Activated naive CD4-positive, alpha-beta T cell treated with anti-CD3 and anti-CD28 coated beads, Interleukin-2, amount 50 U/mL, for 72 hours (primary cell): ENCODE data around the gene NABP1. TPM values are rescaled to one million over a fixed set of nuclear protein-coding genes. Genes with fewer than 3 reads are reported as not detected.

ENCODE experiments used
- ATAC-seq, 2 donors: fragments of 150-1000 bp; cut with Tn5 transposase; 2 replicates each; pipeline ENCODE4 v1.10.0; 2021; ENCODE audit warnings: mild to moderate bottlenecking in 2 of 2, moderate library complexity in 2 of 2
- DNase-seq, 2 donors: peaks; one replicate each; pipeline ENCODE4 v3.0.0; 2021 to 2022; ENCODE audit warnings: low spot score in 2 of 2
- H3K27ac Mint-ChIP-seq, 2 donors: one replicate each; pipeline ENCODE4 v1.8.0; 2022; ENCODE audit warnings: mild to moderate bottlenecking in 2 of 2, mixed read lengths in 2 of 2
- H3K36me3 Mint-ChIP-seq, 2 donors: one replicate each; pipeline ENCODE4 v1.8.0; 2022; ENCODE audit warnings: mixed read lengths in 2 of 2
- H3K9me3 Mint-ChIP-seq, 2 donors: one replicate each; pipeline ENCODE4 v1.8.0; 2022; ENCODE audit warnings: mixed read lengths in 2 of 2
- total RNA-seq, 2 donors: library from RNA; stranded (reverse); gene quantifications; one replicate each; pipeline ENCODE4 v1.2.3, GENCODE V29; 2022

Gene NABP1
- total RNA-seq, 2 donors from 2014 or later = 53.7 to 59.7 TPM

- H3K9me3 Mint-ChIP-seq = no peaks in the 10 kb centered on the region
- peaks cover 0 to 32% of the 10 kb centered on the region in 2 donors for H3K36me3 Mint-ChIP-seq
- H3K27ac Mint-ChIP-seq = peak overlapping the region in 1 of 2 donors; percentile 1
- peak in 1 of 2 donors; percentile 43 for DNase-seq
- ATAC-seq = peak in 1 of 2 donors; percentile 28
These were observed 13.2 kb downstream of the NABP1 start for GRCh38 chr2:191691016-191691735.

- DNase-seq = no peak
- H3K9me3 Mint-ChIP-seq = no peaks in the 10 kb centered on the region
- ATAC-seq = no peak
- no peak overlapping the region for H3K27ac Mint-ChIP-seq
- peaks cover 0 to 25% of the 10 kb centered on the region in 2 donors for H3K36me3 Mint-ChIP-seq
These were observed 14.0 kb downstream of the NABP1 start for GRCh38 chr2:191691898-191692297.

- H3K9me3 Mint-ChIP-seq = no peaks in the 10 kb centered on the region
- ATAC-seq = no peak
- no peak for DNase-seq
- H3K36me3 Mint-ChIP-seq = peaks cover 0 to 18% of the 10 kb centered on the region in 2 donors
- H3K27ac Mint-ChIP-seq = no peak overlapping the region
These were observed 14.7 kb downstream of the NABP1 start for GRCh38 chr2:191692502-191693115.

- ATAC-seq = no peak
- no peak overlapping the region for H3K27ac Mint-ChIP-seq
- no peaks in the 10 kb centered on the region for H3K9me3 Mint-ChIP-seq
- DNase-seq = no peak
- H3K36me3 Mint-ChIP-seq = peaks cover 0 to 12% of the 10 kb centered on the region in 2 donors
These were observed 15.2 kb downstream of the NABP1 start for GRCh38 chr2:191693166-191693565.

- DNase-seq (no peak), ATAC-seq (peak; percentile 53 to 65)
- Mint-ChIP-seq H3K27ac (no peak overlapping the region), H3K36me3 (peaks cover 0 to 7% of the 10 kb centered on the region in 2 donors), H3K9me3 (no peaks in the 10 kb centered on the region)
These were observed 15.8 kb downstream of the NABP1 start for GRCh38 chr2:191693778-191694177.

GRCh38 chr2:191696001-191696400, 18.1 kb downstream of the NABP1 start:
- ATAC-seq (no peak), DNase-seq (no peak)
- no peak overlapping the region for H3K27ac Mint-ChIP-seq
- H3K36me3 Mint-ChIP-seq = peaks cover 0 to 7% of the 10 kb centered on the region in 2 donors
- H3K9me3 Mint-ChIP-seq = no peaks in the 10 kb centered on the region

- no peak for ATAC-seq
- Mint-ChIP-seq H3K9me3 (no peaks in the 10 kb centered on the region), H3K27ac (no peak overlapping the region), H3K36me3 (peaks cover 0 to 7% of the 10 kb centered on the region in 2 donors)
- no peak for DNase-seq
These were observed 19.0 kb downstream of the NABP1 start for GRCh38 chr2:191696966-191697365.

- ATAC-seq (no peak), DNase-seq (no peak)
- Mint-ChIP-seq H3K36me3 (peaks cover 0 to 7% of the 10 kb centered on the region in 2 donors), H3K9me3 (no peaks in the 10 kb centered on the region), H3K27ac (no peak overlapping the region)
These were observed 19.9 kb downstream of the NABP1 start for GRCh38 chr2:191697870-191698269.

- DNase-seq (no peak), ATAC-seq (no peak)
- H3K9me3 Mint-ChIP-seq = no peaks in the 10 kb centered on the region
- no peak overlapping the region for H3K27ac Mint-ChIP-seq
- H3K36me3 Mint-ChIP-seq = peaks cover 0 to 5% of the 10 kb centered on the region in 2 donors
These were observed 21.5 kb downstream of the NABP1 start for GRCh38 chr2:191699341-191699945.

GRCh38 chr2:191701029-191701428, 23.1 kb downstream of the NABP1 start:
- no peak for DNase-seq
- Mint-ChIP-seq H3K36me3 (peaks cover 0 to 5% of the 10 kb centered on the region in 2 donors), H3K27ac (no peak overlapping the region), H3K9me3 (no peaks in the 10 kb centered on the region)
- ATAC-seq = no peak

GRCh38 chr2:191701696-191702095, 23.8 kb downstream of the NABP1 start:
- ATAC-seq (no peak), DNase-seq (no peak)
- Mint-ChIP-seq H3K9me3 (no peaks in the 10 kb centered on the region), H3K36me3 (peaks cover 0 to 5% of the 10 kb centered on the region in 2 donors), H3K27ac (peak overlapping the region in 1 of 2 donors; percentile 34)

GRCh38 chr2:191703079-191703725, 25.3 kb downstream of the NABP1 start:
- H3K27ac Mint-ChIP-seq = no peak overlapping the region

GRCh38 chr2:191705084-191705483, 27.1 kb downstream of the NABP1 start:
- ATAC-seq = no peak
- H3K36me3 Mint-ChIP-seq = peaks cover 5 to 9% of the 10 kb centered on the region in 2 donors
- no peak for DNase-seq
- H3K9me3 Mint-ChIP-seq = no peaks in the 10 kb centered on the region
- H3K27ac Mint-ChIP-seq = no peak overlapping the region

More at GRCh38 chr2:191703079-191703725, 25.3 kb downstream of the NABP1 start:
- ATAC-seq (no peak), DNase-seq (no peak)
- Mint-ChIP-seq H3K36me3 (peaks cover 0 to 5% of the 10 kb centered on the region in 2 donors), H3K9me3 (no peaks in the 10 kb centered on the region)

- DNase-seq (no peak), ATAC-seq (no peak)
- Mint-ChIP-seq H3K9me3 (no peaks in the 10 kb centered on the region), H3K36me3 (peaks cover 5 to 9% of the 10 kb centered on the region in 2 donors), H3K27ac (no peak overlapping the region)
These were observed 27.8 kb downstream of the NABP1 start for GRCh38 chr2:191705701-191706100.

- H3K9me3 Mint-ChIP-seq = no peaks in the 10 kb centered on the region
- H3K36me3 Mint-ChIP-seq = peaks cover 5 to 9% of the 10 kb centered on the region in 2 donors
- DNase-seq (no peak), ATAC-seq (no peak)
- H3K27ac Mint-ChIP-seq = no peak overlapping the region
These were observed 28.9 kb downstream of the NABP1 start for GRCh38 chr2:191706791-191707190.

GRCh38 chr2:191707542-191707941, 29.6 kb downstream of the NABP1 start:
- DNase-seq (no peak), ATAC-seq (no peak)
- H3K36me3 Mint-ChIP-seq = peaks cover 5 to 9% of the 10 kb centered on the region in 2 donors
- H3K27ac Mint-ChIP-seq = no peak overlapping the region
- no peaks in the 10 kb centered on the region for H3K9me3 Mint-ChIP-seq

- ATAC-seq = no peak
- no peaks in the 10 kb centered on the region for H3K9me3 Mint-ChIP-seq
- H3K27ac Mint-ChIP-seq = no peak overlapping the region
- peaks cover 0 to 9% of the 10 kb centered on the region in 2 donors for H3K36me3 Mint-ChIP-seq
- DNase-seq = no peak
These were observed 32.5 kb downstream of the NABP1 start for GRCh38 chr2:191710411-191710900.
